ENCODE data around the gene RAB3GAP2.

DNA sequence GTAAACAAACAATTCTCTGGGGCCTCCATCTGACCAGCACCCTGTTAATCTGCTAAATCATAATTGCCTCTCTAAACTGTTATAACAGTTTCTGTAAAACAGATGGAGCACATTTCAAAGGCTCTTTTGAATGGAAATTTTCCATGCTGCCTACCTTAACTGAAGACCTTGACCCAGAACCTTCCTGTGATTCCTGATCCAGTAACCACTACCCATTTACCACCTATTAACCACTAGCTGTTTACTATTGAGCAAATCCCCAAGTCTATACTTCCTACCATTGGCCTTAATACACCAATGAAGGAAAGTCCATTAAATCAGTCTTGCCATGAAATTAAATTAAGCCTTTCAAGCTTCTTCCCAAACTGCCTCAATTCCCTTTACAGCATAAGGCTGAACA, 46.3 kb downstream of the RAB3GAP2 start:
- TF ChIP-seq POLR2A (IDR thresholded peaks at IDR 0.05; ENCODE audit: low read length) (no peak), GATA1 (IDR thresholded peaks at IDR 0.05; ENCODE audit: low read depth, low read length) (no peak)

Data from erythroblast (primary cell).